Daoy (cell line): Measurements from ENCODE around the gene FAU. TPM values are rescaled to one million over a fixed set of nuclear protein-coding genes. Genes with fewer than 3 reads are reported as not detected.

Experiments
- DNase-seq: peaks from one replicate; pipeline ENCODE4 v3.0.0-alpha.2; 2015; ENCODE audit warnings: low read depth
- total RNA-seq: library from RNA; depleted of rRNA; stranded (reverse); fragments of >200 nt; shearing (Covaris generic); gene quantifications from 2 replicates; pipeline ENCODE4 v1.2.3, GENCODE V29; 2014; rRNA removed

FAU gene
- total RNA-seq, 1 experiment from 2014 or later = 654 TPM

- no peak for DNase-seq
Observed at GRCh38 chr11:65078786-65079342, 43.1 kb downstream of the FAU start.

- DNase-seq = peak; percentile 34
Observed at GRCh38 chr11:65078151-65078550, 43.8 kb downstream of the FAU start.

- no peak for DNase-seq
Observed at GRCh38 chr11:65077451-65077850, 44.5 kb downstream of the FAU start.

GRCh38 chr11:65072631-65072966 lies 49.3 kb downstream of the FAU start:
- no peak for DNase-seq

GRCh38 chr11:65071907-65072630 lies 49.9 kb downstream of the FAU start:
- DNase-seq = no peak

Other genes with a start within 250 kb of the FAU start
- gene EHD1, start 243.5 kb downstream of the FAU start, total RNA-seq = 27.0 and 35.6 TPM in 2 replicates
- 8.2 and 11.1 TPM in 2 replicates for gene ATG2A, start 204.9 kb downstream of the FAU start, total RNA-seq
- gene PPP2R5B, start 197.4 kb downstream of the FAU start, total RNA-seq = 7.8 and 8.5 TPM in 2 replicates
- not detected in 2 replicates for gene GPHA2, start 186.2 kb downstream of the FAU start, total RNA-seq
- not detected in 2 replicates for gene MAJIN, start 150.0 kb downstream of the FAU start, total RNA-seq
- 0.51 TPM in 1 of 2 replicates, not detected in the other for gene BATF2, start 125.2 kb downstream of the FAU start, total RNA-seq
- 83.4 and 194 TPM in 2 replicates for gene ARL2, start 108.0 kb downstream of the FAU start, total RNA-seq
- gene SNX15, start 94.7 kb downstream of the FAU start, total RNA-seq = 15.8 and 17.9 TPM in 2 replicates
- gene SAC3D1, start 80.9 kb downstream of the FAU start, total RNA-seq = 10.8 and 17.0 TPM in 2 replicates
- not detected in 2 replicates for gene NAALADL1, start 63.6 kb downstream of the FAU start, total RNA-seq
- gene CDCA5, start 38.1 kb downstream of the FAU start, total RNA-seq = 75.2 and 77.1 TPM in 2 replicates
- 36.6 and 52.9 TPM in 2 replicates for gene ZFPL1, start 37.9 kb downstream of the FAU start, total RNA-seq
- gene VPS51, start 25.9 kb downstream of the FAU start, total RNA-seq = 333 and 361 TPM in 2 replicates
- gene TM7SF2, start 10.3 kb downstream of the FAU start, total RNA-seq = 3.2 and 4.0 TPM in 2 replicates
- 18.2 and 36.9 TPM in 2 replicates for gene ZNHIT2, start 4.4 kb downstream of the FAU start, total RNA-seq
- 63.2 and 68.2 TPM in 2 replicates for gene MRPL49, start 187 bp upstream of the FAU start, total RNA-seq
- gene SYVN1, start 12.4 kb upstream of the FAU start, total RNA-seq = 8.8 and 11.5 TPM in 2 replicates
- gene SPDYC, start 48.1 kb upstream of the FAU start, total RNA-seq = not detected in 2 replicates
- 30.1 and 30.7 TPM in 2 replicates for gene CAPN1, start 59.8 kb upstream of the FAU start, total RNA-seq
- gene POLA2, start 139.8 kb upstream of the FAU start, total RNA-seq = 26.5 and 31.2 TPM in 2 replicates
- 2.8 and 2.9 TPM in 2 replicates for gene CDC42EP2, start 192.7 kb upstream of the FAU start, total RNA-seq
- 47.7 and 47.8 TPM in 2 replicates for gene DPF2, start 211.7 kb upstream of the FAU start, total RNA-seq
- 0.34 and 0.42 TPM in 2 replicates for gene TIGD3, start 232.6 kb upstream of the FAU start, total RNA-seq